Left ventricle myocardium inferior (tissue), 1 donor: Measurements from ENCODE around the gene SPAG4. TPM values are rescaled to one million over a fixed set of nuclear protein-coding genes. Genes with fewer than 3 reads are reported as not detected.

ENCODE experiments used
- DNase-seq: peaks from one replicate; pipeline ENCODE4 v3.0.0-alpha.2; 2020
- H3K27ac ChIP-seq: fragments of 200-600 bp; replicated peaks from 2 replicates; pipeline ENCODE4 v1.8.0; 2021
- H3K27me3 ChIP-seq: fragments of 200-600 bp; 2 replicates; pipeline ENCODE4 v1.8.0; 2021; ENCODE audit warnings: low read depth
- H3K36me3 ChIP-seq: fragments of 200-600 bp; 2 replicates; pipeline ENCODE4 v1.8.0; 2021
- H3K4me1 ChIP-seq: fragments of 200-600 bp; 2 replicates; pipeline ENCODE4 v1.8.0; 2021
- H3K4me3 ChIP-seq: fragments of 200-600 bp; 2 replicates; pipeline ENCODE4 v1.8.0; 2021; ENCODE audit warnings: mild to moderate bottlenecking, moderate library complexity
- H3K9me3 ChIP-seq: fragments of 200-600 bp; replicated peaks from 2 replicates; pipeline ENCODE4 v1.8.0; 2021
- CTCF ChIP-seq: fragments of 200-600 bp; IDR thresholded peaks from 2 replicates; pipeline ENCODE4 v1.8.0; 2021; ENCODE audit warnings: antibody characterized with exemption, mild to moderate bottlenecking, borderline replicate concordance
- intact Hi-C: fragments of 100-400 bp; cut with micrococcal nuclease; formaldehyde crosslinking; loops from one replicate; pipeline ENCODE4 v1.11.0; 2022
- total RNA-seq: library from RNA; stranded (reverse); fragmentation: NEBNext Ultra II Directional; extraction: Animal tissue kit (Norgen Biotek cat#: 25700); gene quantifications from one replicate; pipeline ENCODE4 v1.2.1, GENCODE V29; 2021
- donor health status: DM: no; HTN: yes; CAD: no; lungs with severe emphysema.

Gene SPAG4
- total RNA-seq, 1 donor from 2014 or later = 2.3 TPM

- Histone ChIP-seq H3K27me3 (no peaks in the 10 kb centered on the region), H3K4me3 (no peak overlapping the region), H3K9me3 (no peaks in the 10 kb centered on the region), H3K36me3 (no peaks in the 10 kb centered on the region), H3K27ac (no peak overlapping the region), H3K4me1 (peaks cover 14% of the 10 kb centered on the region)
- DNase-seq = no peak
- TF ChIP-seq CTCF = no peak
- intact Hi-C loops = no loop called here
Observed at GRCh38 chr20:35611482-35611881, 4.1 kb upstream of the SPAG4 start.

GRCh38 chr20:35616465-35617396 lies 1.1 kb downstream of the SPAG4 start:
- H3K27ac ChIP-seq = peak overlapping the region; percentile 93
- H3K4me1 ChIP-seq = peaks cover 42% of the 10 kb centered on the region
- peak overlapping the region; percentile 74 for H3K4me3 ChIP-seq
- no peaks in the 10 kb centered on the region for H3K27me3 ChIP-seq
- intact Hi-C loops = no loop called here
- DNase-seq = peak; percentile 92
- no peak for TF ChIP-seq CTCF
- peaks cover 7% of the 10 kb centered on the region for H3K36me3 ChIP-seq
- H3K9me3 ChIP-seq = no peaks in the 10 kb centered on the region

GRCh38 chr20:35617397-35618262 lies 2.0 kb downstream of the SPAG4 start:
- DNase-seq = peak; percentile 58
- intact Hi-C loops = no loop called here
- Histone ChIP-seq H3K4me1 (peaks cover 42% of the 10 kb centered on the region), H3K27ac (peak overlapping the region; percentile 93), H3K36me3 (peaks cover 10% of the 10 kb centered on the region), H3K27me3 (no peaks in the 10 kb centered on the region), H3K9me3 (no peaks in the 10 kb centered on the region), H3K4me3 (peak overlapping the region; percentile 74)
- peak; percentile 50 for TF ChIP-seq CTCF

GRCh38 chr20:35618263-35619131 lies 2.9 kb downstream of the SPAG4 start:
- H3K4me3 ChIP-seq = peak overlapping the region; percentile 74
- peak overlapping the region; percentile 93 for H3K27ac ChIP-seq
- H3K4me1 ChIP-seq = peaks cover 42% of the 10 kb centered on the region
- no peak for DNase-seq
- no peaks in the 10 kb centered on the region for H3K9me3 ChIP-seq
- no peaks in the 10 kb centered on the region for H3K27me3 ChIP-seq
- intact Hi-C loops = no loop called here
- peaks cover 10% of the 10 kb centered on the region for H3K36me3 ChIP-seq
- no peak for TF ChIP-seq CTCF
